AG09319 (cell line): Measurements from ENCODE around the gene FKBP5.
"Not testable (repeated sequence)": the region's sequence is repeated elsewhere in the genome, so short reads cannot be mapped to it uniquely, and the experiment has no call there.

Experiments used
- DNase-seq: peaks from one replicate; pipeline ENCODE4 v3.0.0-alpha.2; 2010; ENCODE audit warnings: low read depth; ENCODE audit errors: extremely low read depth
- TF ChIP-seq, protein P1 (sequence below): IDR thresholded peaks from 2 replicates; pipeline ENCODE4 v1.5.1; 2011; ENCODE audit warnings: low read depth, mild to moderate bottlenecking, inconsistent platforms, low read length, moderate library complexity

FKBP5 gene

DNA sequence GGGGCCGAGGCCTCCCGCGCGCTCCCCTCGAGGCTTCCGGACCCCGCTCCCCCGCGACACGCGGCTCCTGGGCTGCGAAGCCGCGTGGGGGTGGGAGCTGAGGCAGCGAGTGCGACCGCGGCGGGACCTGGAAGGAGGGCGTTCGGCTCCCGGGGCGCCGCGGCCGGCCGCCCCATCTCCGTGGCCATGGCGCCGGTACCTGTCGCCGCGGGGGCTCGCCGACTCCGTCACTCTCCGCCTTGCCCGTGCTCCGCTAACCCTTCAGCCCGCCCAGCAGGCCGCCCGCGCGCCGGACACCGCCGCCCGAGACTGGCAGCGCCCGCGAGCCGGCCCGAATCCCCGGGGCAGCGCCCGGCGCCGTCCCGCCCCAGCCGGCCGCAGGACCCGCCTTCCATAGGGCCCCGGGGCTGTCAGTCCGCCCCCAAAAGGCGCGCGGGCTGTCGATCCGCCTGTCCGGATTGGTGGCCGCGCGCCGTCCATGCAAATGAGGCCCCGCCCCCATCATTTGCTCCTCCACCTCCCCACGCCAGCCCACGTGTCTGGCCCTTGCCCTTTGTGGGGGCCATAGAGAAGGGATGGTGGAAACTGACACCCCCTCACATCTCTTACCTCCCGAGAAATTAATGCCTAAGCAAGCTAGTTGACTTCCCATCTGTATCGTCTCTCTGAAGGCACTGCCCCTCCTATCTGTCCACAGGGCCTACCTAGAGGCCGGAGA lies at the start of gene FKBP5:
Gene FKBP5 (minus strand): TSS at position 311 of the 718 bp plus-strand sequence. CDS start 46,091 bp downstream, outside the sequence.
- peak; percentile 68 for DNase-seq
- TF ChIP-seq, protein P1, sequence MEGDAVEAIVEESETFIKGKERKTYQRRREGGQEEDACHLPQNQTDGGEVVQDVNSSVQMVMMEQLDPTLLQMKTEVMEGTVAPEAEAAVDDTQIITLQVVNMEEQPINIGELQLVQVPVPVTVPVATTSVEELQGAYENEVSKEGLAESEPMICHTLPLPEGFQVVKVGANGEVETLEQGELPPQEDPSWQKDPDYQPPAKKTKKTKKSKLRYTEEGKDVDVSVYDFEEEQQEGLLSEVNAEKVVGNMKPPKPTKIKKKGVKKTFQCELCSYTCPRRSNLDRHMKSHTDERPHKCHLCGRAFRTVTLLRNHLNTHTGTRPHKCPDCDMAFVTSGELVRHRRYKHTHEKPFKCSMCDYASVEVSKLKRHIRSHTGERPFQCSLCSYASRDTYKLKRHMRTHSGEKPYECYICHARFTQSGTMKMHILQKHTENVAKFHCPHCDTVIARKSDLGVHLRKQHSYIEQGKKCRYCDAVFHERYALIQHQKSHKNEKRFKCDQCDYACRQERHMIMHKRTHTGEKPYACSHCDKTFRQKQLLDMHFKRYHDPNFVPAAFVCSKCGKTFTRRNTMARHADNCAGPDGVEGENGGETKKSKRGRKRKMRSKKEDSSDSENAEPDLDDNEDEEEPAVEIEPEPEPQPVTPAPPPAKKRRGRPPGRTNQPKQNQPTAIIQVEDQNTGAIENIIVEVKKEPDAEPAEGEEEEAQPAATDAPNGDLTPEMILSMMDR: no peak

DNA sequence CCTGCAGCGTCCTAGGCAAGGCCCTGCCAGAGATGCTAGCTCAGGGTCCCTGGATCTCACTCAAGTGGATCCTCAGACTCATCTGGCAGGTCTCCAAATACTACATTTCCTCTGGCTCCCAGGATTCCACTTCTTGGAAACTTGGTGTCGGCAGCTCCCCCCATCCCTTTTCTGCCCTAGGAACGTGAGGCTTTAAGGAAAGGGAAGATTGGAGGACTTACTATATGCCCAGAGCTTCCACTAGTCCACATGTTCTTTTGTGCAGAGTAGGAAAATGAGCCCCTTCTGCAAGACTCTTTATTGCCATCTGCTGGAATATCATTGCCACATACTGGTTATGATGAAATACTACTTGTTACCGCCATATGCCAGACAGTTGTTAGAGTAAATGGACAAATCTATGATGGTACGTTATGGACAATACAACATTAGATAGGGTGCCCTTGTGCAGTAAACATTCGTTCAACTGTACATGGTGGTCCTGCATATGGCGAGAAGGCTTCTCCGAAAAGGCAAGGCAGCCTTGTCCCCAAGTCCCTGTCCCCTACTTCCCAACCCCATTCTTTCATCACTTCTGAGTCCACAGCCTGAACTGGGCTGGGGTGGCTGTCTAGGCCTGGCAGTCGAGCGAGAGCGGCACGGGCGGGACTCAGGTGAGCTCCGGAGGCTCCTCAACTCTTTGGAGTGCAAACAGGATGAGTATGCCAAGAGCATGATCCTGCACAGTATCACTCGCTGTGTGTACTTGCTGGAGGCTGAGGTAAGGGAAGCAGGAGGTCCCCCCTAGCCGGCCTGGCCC lies 48.9 kb upstream of the FKBP5 start:
- peak; percentile 66 for DNase-seq
- TF ChIP-seq, protein P1: peak; percentile 78

DNA sequence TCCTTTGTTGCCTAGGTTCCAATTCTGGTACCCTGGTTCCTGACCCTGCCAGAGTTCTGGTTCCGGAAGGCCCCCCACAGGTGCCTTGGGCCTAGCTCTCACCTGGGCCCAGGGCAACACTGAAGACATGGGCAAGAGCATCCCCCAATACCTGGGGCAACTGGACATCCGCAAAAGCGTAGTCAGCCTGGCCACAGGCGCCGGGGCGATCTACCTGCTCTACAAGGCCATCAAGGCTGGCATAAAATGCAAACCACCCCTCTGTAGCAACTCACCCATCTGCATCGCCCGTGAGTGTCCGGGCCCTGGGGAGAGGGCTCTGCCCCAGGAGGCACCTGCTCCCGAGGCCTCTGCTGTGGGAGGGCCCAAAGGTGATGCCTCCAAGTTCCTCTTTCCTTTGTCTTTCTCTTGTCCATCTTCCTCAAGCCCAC lies 48.3 kb upstream of the FKBP5 start, which contains the start of gene ARMC12:
Gene ARMC12 (plus strand): TSS at position 51 of the 431 bp plus-strand sequence. CDS start 77 bp downstream, at position 128.
- DNase-seq: no peak
- TF ChIP-seq, protein P1: no peak

GRCh38 chr6:35736253-35736894 lies 47.7 kb upstream of the FKBP5 start:
- TF ChIP-seq, protein P1: peak; percentile 90
- DNase-seq: no peak

- TF ChIP-seq, protein P1: no peak
- no peak for DNase-seq
These were observed 46.7 kb upstream of the FKBP5 start for GRCh38 chr6:35735452-35735851.

- not testable (repeated sequence) for DNase-seq
These were observed 45.6 kb upstream of the FKBP5 start for GRCh38 chr6:35734319-35734718.

DNA sequence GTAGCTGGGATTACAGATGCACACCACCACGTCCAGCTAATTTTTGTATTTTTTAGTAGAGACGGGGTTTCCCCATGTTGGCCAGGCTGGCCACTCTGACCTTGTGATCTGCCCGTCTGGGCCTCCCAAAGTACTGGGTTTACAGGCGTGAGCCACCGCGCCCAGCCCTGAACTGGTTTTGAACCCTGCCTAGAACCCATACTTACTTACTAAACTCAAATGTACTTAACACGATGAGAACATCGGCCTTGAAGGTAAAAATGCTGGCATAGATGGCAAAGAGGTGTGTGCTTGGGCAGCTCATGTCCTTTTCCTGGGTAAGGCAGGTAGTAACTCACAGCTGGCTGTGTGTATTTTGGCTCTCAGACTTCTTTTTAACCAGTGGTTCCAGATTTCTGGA lies 44.9 kb upstream of the FKBP5 start:
- TF ChIP-seq, protein P1: no peak
- DNase-seq: no peak
